Nephron progenitor cell (in vitro differentiated cells): ENCODE results near the gene RBM12.
A peak's percentile ranks its signal among the peaks of the same experiment; 100 is the strongest.

Experiments used
- DNase-seq: peaks from one replicate; pipeline ENCODE4 v3.0.0; 2021
- H3K27ac Mint-ChIP-seq: 2 replicates; pipeline ENCODE4 v1.8.0; 2021; ENCODE audit warnings: mild to moderate bottlenecking, moderate library complexity, mixed read lengths
- H3K27me3 Mint-ChIP-seq: 2 replicates; pipeline ENCODE4 v1.8.0; 2021; ENCODE audit warnings: mild to moderate bottlenecking, low read depth, mixed read lengths; ENCODE audit not compliant: poor library complexity
- H3K36me3 Mint-ChIP-seq: 2 replicates; pipeline ENCODE4 v1.8.0; 2021; ENCODE audit warnings: low read depth, mixed read lengths
- H3K4me1 Mint-ChIP-seq: 2 replicates; pipeline ENCODE4 v1.8.0; 2021; ENCODE audit warnings: mixed read lengths
- H3K4me3 Mint-ChIP-seq: 2 replicates; pipeline ENCODE4 v1.8.0; 2021; ENCODE audit warnings: mild to moderate bottlenecking, moderate library complexity, mixed read lengths
- H3K9me3 Mint-ChIP-seq: 2 replicates; pipeline ENCODE4 v1.8.0; 2021; ENCODE audit warnings: mild to moderate bottlenecking, moderate library complexity, mixed read lengths
- CTCF ChIP-seq: fragments of 200-600 bp; sonication (generic); IDR thresholded peaks from 2 replicates; pipeline ENCODE4 v1.5.0; 2021; ENCODE audit warnings: antibody characterized with exemption

RBM12 gene

GRCh38 chr20:35606127-35606526 is 58.6 kb downstream of the RBM12 start:
- DNase-seq = no peak
- peaks cover 6% of the 10 kb centered on the region for H3K4me1 Mint-ChIP-seq
- TF ChIP-seq CTCF = no peak

GRCh38 chr20:35604449-35604747 is 60.3 kb downstream of the RBM12 start:
- no peak overlapping the region for H3K4me3 Mint-ChIP-seq
- no peak for TF ChIP-seq CTCF
- peaks cover 6% of the 10 kb centered on the region for H3K4me1 Mint-ChIP-seq
- H3K27ac Mint-ChIP-seq = no peak overlapping the region
- H3K36me3 Mint-ChIP-seq = peaks cover 8% of the 10 kb centered on the region
- H3K27me3 Mint-ChIP-seq = peaks cover 58% of the 10 kb centered on the region
- H3K9me3 Mint-ChIP-seq = no peaks in the 10 kb centered on the region
- no peak for DNase-seq

More at GRCh38 chr20:35606127-35606526, 58.6 kb downstream of the RBM12 start:
- no peaks in the 10 kb centered on the region for H3K9me3 Mint-ChIP-seq
- no peak overlapping the region for H3K27ac Mint-ChIP-seq
- H3K27me3 Mint-ChIP-seq = peaks cover 41% of the 10 kb centered on the region
- H3K4me3 Mint-ChIP-seq = no peak overlapping the region
- peaks cover 8% of the 10 kb centered on the region for H3K36me3 Mint-ChIP-seq

GRCh38 chr20:35603695-35604448 is 60.8 kb downstream of the RBM12 start:
- no peak overlapping the region for H3K27ac Mint-ChIP-seq
- H3K4me1 Mint-ChIP-seq = peaks cover 6% of the 10 kb centered on the region
- TF ChIP-seq CTCF = no peak
- no peak for DNase-seq
- peaks cover 8% of the 10 kb centered on the region for H3K36me3 Mint-ChIP-seq
- no peak overlapping the region for H3K4me3 Mint-ChIP-seq
- H3K9me3 Mint-ChIP-seq = no peaks in the 10 kb centered on the region
- H3K27me3 Mint-ChIP-seq = peaks cover 63% of the 10 kb centered on the region

GRCh38 chr20:35602851-35603495 is 61.7 kb downstream of the RBM12 start:
- Mint-ChIP-seq H3K9me3 (no peaks in the 10 kb centered on the region), H3K27ac (no peak overlapping the region), H3K4me1 (peaks cover 6% of the 10 kb centered on the region), H3K36me3 (peaks cover 8% of the 10 kb centered on the region), H3K27me3 (peaks cover 72% of the 10 kb centered on the region), H3K4me3 (peak overlapping the region; percentile 58)
- TF ChIP-seq CTCF = no peak
- no peak for DNase-seq

GRCh38 chr20:35601990-35602389 is 62.7 kb downstream of the RBM12 start:
- Mint-ChIP-seq H3K4me1 (peaks cover 14% of the 10 kb centered on the region), H3K9me3 (no peaks in the 10 kb centered on the region), H3K36me3 (peaks cover 8% of the 10 kb centered on the region), H3K27me3 (peaks cover 82% of the 10 kb centered on the region), H3K27ac (no peak overlapping the region), H3K4me3 (no peak overlapping the region)
- no peak for TF ChIP-seq CTCF
- no peak for DNase-seq
